Panc1 (cell line): ENCODE measurements around the gene PRR19. TPM values are rescaled to one million over a fixed set of nuclear protein-coding genes. Genes with fewer than 3 reads are reported as not detected.

Source experiments
- ATAC-seq: fragments of 200-7000 bp; cut with Tn5 transposase; 2 replicates; pipeline ENCODE4 v1.9.1; 2020; ENCODE audit warnings: mild to moderate bottlenecking, moderate library complexity
- BruUV-seq: library from RNA; stranded (reverse); fragments of 400-500 nt; replicated peaks from 2 replicates; lab custom pipeline; 2021; lab: Mats Ljungman, UMichigan
- CTCF ChIA-PET: fragments of 300-600 bp; sonication (Branson Sonifier 250); formaldehyde crosslinking; loops from one replicate; lab custom pipeline; 2022; ENCODE audit warnings: antibody characterized with exemption; lab: Charles Lee
- POLR2A ChIA-PET: fragments of 300-600 bp; sonication (Branson Sonifier 250); formaldehyde crosslinking; loops from one replicate; lab custom pipeline; 2022; ENCODE audit warnings: antibody characterized with exemption; lab: Charles Lee
- DNase-seq: peaks from one replicate; pipeline ENCODE4 v3.0.0-alpha.2; 2010; ENCODE audit warnings: low read depth, low spot score
- H3K27ac ChIP-seq: 2 replicates; pipeline ENCODE4 v1.5.1; 2011; ENCODE audit warnings: mild to moderate bottlenecking, low read length, inconsistent platforms
- H3K27me3 ChIP-seq: fragments of 200-500 bp; sonication (Bioruptor generic); 2 replicates; pipeline ENCODE4 v1.6.0; 2014; ENCODE audit warnings: low read length, inconsistent platforms; ENCODE audit not compliant: control insufficient read depth, insufficient read depth
- H3K36me3 ChIP-seq: fragments of 200-500 bp; sonication (Bioruptor generic); 2 replicates; pipeline ENCODE4 v1.5.1; 2014; ENCODE audit warnings: inconsistent platforms, mild to moderate bottlenecking, low read length, moderate library complexity; ENCODE audit not compliant: control insufficient read depth, insufficient read depth
- H3K4me1 ChIP-seq: 2 replicates; pipeline ENCODE4 v1.5.1; 2011; ENCODE audit warnings: inconsistent platforms, mild to moderate bottlenecking, low read length, moderate library complexity; ENCODE audit not compliant: control insufficient read depth, insufficient read depth
- H3K4me3 ChIP-seq, 2 experiments: 2 replicates each; pipeline ENCODE4 v1.5.1; 2011 to 2012; ENCODE audit warnings: low read depth in 2 of 2, low read length in 2 of 2, mild to moderate bottlenecking in 2 of 2, inconsistent platforms in 1 of 2, moderate library complexity in 1 of 2
- H3K9me3 ChIP-seq: fragments of 200-500 bp; sonication (Bioruptor generic); 2 replicates; pipeline ENCODE4 v1.5.1; 2014; ENCODE audit warnings: low read depth, mild to moderate bottlenecking, inconsistent platforms, low read length, moderate library complexity; ENCODE audit not compliant: control insufficient read depth, insufficient read depth
- POLR2AphosphoS5 ChIP-seq: IDR thresholded peaks from 2 replicates; pipeline ENCODE4 v1.6.1; 2012; ENCODE audit warnings: mild to moderate bottlenecking, low read depth, low read length, moderate library complexity
- REST ChIP-seq, 2 experiments: IDR thresholded peaks; 2 replicates each; pipeline ENCODE4 v1.6.1; 2011 to 2012; ENCODE audit warnings: low read depth in 2 of 2, control low read depth in 1 of 2, low read length in 1 of 2, mild to moderate bottlenecking in 1 of 2, moderate library complexity in 1 of 2; ENCODE audit not compliant: insufficient read depth in 1 of 2
- SIN3A ChIP-seq: IDR thresholded peaks from 2 replicates; pipeline ENCODE4 v1.6.1; 2012; ENCODE audit warnings: low read depth, mild to moderate bottlenecking, low read length, moderate library complexity, borderline replicate concordance; ENCODE audit not compliant: insufficient read depth
- TCF7L2 ChIP-seq: IDR thresholded peaks from 2 replicates; pipeline ENCODE4 v1.6.1; 2011; ENCODE audit warnings: mild to moderate bottlenecking, low read depth, low read length, inconsistent platforms
- in situ Hi-C: cut with HindIII; loops from 2 replicates; pipeline ENCODE4 v1.10.0; 2016; ENCODE audit warnings: low sequenced_read_pairs, low pct_unique_long_range_greater_than_20kb
- intact Hi-C: fragments of 100-400 bp; cut with micrococcal nuclease; formaldehyde crosslinking; loops from one replicate; pipeline ENCODE4 v1.10.0; 2022; ENCODE audit not compliant: unreplicated experiment
- total RNA-seq: library from RNA; stranded (reverse); gene quantifications from one replicate; pipeline ENCODE4 v1.2.1, GENCODE V29; 2021; ENCODE audit not compliant: unreplicated experiment
- TF ChIP-seq, protein P1 (sequence below): fragments of 450-650 bp; IDR thresholded peaks from 2 replicates; pipeline ENCODE4 v1.5.1; 2017; ENCODE audit warnings: mild to moderate bottlenecking

Gene PRR19
- total RNA-seq, 1 experiment from 2014 or later: 2.1 TPM

GRCh38 chr19:42313840-42314755, 12.2 kb downstream of the PRR19 start:
- in situ Hi-C loops: no loop called here
- H3K27ac ChIP-seq: no peak overlapping the region

DNA sequence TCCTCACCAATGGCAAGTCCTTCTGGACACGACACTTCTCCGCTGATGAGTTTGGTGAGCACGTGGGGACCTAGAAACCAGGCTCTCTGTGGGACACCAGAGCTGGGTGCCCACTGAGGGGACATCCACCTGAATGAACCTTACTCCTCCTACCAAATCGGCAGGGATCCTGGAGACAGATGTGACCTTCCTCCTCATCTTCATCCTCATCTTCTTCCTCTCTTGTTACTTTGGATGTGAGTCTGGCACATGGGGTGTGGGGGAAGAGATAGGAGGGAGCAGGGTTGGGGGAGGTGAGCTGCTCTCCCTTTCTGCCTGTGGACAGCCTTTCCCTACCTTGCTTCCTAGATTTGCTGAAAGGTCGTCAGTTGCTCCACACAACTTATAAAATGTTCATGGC, 13.1 kb downstream of the PRR19 start:
- Histone ChIP-seq H3K27ac (no peak overlapping the region), H3K27me3 (no peaks in the 10 kb centered on the region), H3K9me3 (no peaks in the 10 kb centered on the region), H3K4me3 (no peak overlapping the region), H3K36me3 (no peaks in the 10 kb centered on the region), H3K4me1 (no peaks in the 10 kb centered on the region)
- DNase-seq (no peak), ATAC-seq (no peak)
- no TSS peak for BruUV-seq
- TF ChIP-seq, protein P1, sequence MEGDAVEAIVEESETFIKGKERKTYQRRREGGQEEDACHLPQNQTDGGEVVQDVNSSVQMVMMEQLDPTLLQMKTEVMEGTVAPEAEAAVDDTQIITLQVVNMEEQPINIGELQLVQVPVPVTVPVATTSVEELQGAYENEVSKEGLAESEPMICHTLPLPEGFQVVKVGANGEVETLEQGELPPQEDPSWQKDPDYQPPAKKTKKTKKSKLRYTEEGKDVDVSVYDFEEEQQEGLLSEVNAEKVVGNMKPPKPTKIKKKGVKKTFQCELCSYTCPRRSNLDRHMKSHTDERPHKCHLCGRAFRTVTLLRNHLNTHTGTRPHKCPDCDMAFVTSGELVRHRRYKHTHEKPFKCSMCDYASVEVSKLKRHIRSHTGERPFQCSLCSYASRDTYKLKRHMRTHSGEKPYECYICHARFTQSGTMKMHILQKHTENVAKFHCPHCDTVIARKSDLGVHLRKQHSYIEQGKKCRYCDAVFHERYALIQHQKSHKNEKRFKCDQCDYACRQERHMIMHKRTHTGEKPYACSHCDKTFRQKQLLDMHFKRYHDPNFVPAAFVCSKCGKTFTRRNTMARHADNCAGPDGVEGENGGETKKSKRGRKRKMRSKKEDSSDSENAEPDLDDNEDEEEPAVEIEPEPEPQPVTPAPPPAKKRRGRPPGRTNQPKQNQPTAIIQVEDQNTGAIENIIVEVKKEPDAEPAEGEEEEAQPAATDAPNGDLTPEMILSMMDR: no peak
- TF ChIP-seq TCF7L2: no peak
- no peak for TF ChIP-seq REST (IDR thresholded peaks at IDR 0.05; ENCODE audit: insufficient read depth in 1 of 2, low read depth in 2 of 2, low read length in 1 of 2)
- no peak for TF ChIP-seq POLR2AphosphoS5
- no peak for TF ChIP-seq SIN3A
- in situ Hi-C loops: no loop called here
- POLR2A ChIA-PET: no interaction called here
- CTCF ChIA-PET: no interaction called here
- intact Hi-C loops: no loop called here

More at GRCh38 chr19:42313840-42314755, 12.2 kb downstream of the PRR19 start:
- H3K4me3 ChIP-seq: peak overlapping the region; percentile 44 to 48
- ChIA-PET POLR2A (interaction anchor here (0.5 kb wide), 1 partner anchor 9 kb away, joined by 9 read pairs; no protein-coding TSS in a partner anchor), CTCF (no interaction called here)
- no peak for ATAC-seq
- peak in 1 of 2 experiments; percentile 12; a peak in 1 of 4 replicates for TF ChIP-seq REST (IDR thresholded peaks at IDR 0.05; ENCODE audit: insufficient read depth in 1 of 2, low read depth in 2 of 2, low read length in 1 of 2)
- TF ChIP-seq, protein P1: no peak
- no peak for TF ChIP-seq SIN3A
- TF ChIP-seq TCF7L2: no peak
- TF ChIP-seq POLR2AphosphoS5: no peak
- intact Hi-C loops: no loop called here
- H3K9me3 ChIP-seq: no peaks in the 10 kb centered on the region
- BruUV-seq: no TSS peak
- H3K27me3 ChIP-seq: no peaks in the 10 kb centered on the region
- no peaks in the 10 kb centered on the region for H3K36me3 ChIP-seq
- no peaks in the 10 kb centered on the region for H3K4me1 ChIP-seq
- DNase-seq: no peak
